Measurements from ENCODE around the gene TMEM87A. TPM values are rescaled to one million over a fixed set of nuclear protein-coding genes. Genes with fewer than 3 reads are reported as not detected.

Gene TMEM87A
- total and polyA plus RNA-seq, 2 of the 8 experiments (the other 6 are each of a cell fraction or from before 2014, with no cell fraction given): 15.2 to 33.1 TPM

DNA sequence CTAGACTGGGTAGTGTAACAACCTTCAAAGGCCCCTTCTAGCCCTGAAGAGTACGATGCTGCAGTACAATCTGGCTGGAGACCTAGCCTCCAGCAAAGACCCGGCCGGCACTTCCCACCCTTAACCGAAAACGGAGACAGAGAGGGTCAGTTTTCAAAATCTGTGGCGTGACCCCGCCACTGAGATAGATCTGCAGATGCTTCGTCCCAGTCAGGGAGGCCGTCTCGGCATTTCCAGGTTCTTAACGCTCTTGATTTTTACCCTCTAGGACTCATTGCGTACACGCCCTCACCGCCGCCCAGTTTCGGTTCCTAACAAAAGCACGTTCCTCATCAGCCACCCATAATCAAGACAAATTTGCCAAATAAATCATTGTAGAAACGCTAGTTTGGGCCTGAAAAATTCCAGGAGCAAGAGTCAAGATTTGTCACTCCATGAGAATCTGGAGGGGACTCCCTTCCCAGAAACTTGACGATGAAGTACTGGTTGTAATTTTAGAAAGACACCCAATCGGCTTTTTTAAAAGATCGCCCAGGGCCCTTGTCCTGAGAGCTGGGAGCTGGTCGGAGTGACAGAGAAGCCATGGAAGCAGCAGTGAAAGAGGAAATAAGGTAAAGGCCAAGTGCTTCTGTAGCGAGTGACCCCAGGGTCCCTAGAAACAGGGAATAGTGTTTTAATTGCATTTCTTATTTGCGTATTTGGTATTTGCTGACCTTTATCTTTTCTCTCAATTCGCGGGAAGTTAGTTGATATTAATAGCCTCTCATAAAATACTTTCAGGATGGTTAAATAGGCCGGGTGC, 868 bp upstream of the TMEM87A start:
- Histone ChIP-seq H3K9me3 (ENCODE audit: insufficient read depth in 2 of 2, low read depth in 1 of 2, low read length in 1 of 2) (no peaks in the 10 kb centered on the region), H3K18ac (ENCODE audit: extremely low read depth, low read length) (peak overlapping the region; percentile 49; the same call in 1 of the 2 replicates), H3K27ac (ENCODE audit: low read depth, low read length) (peak overlapping the region; percentile 61), H3K14ac (ENCODE audit: insufficient read length) (no peak overlapping the region), H3K9ac (replicated peaks in 1 of 4; ENCODE audit: extremely low read depth in 1 of 4, low read depth in 3 of 4, low read length in 3 of 4) (peak overlapping the region; percentile 79 to 99 (median 94)), H3K4me2 (ENCODE audit: insufficient read depth in 1 of 2, low read depth in 2 of 2, low read length in 2 of 2) (peak overlapping the region; percentile 80 to 81), H3K23me2 (ENCODE audit: low read depth, low read length) (peaks cover 6% of the 10 kb centered on the region), H2BK5ac (ENCODE audit: low read depth, low read length) (peak overlapping the region; percentile 47; the same call in 1 of the 2 replicates), H3K4me1 (replicated peaks in 1 of 4; ENCODE audit: control insufficient read depth in 3 of 4, insufficient read depth in 4 of 4, low read length in 3 of 4) (peaks cover 0 to 10% (median 3%) of the 10 kb centered on the region in 4 experiments; a peak in 3 of 7 replicates), H2BK20ac (ENCODE audit: low read length) (no peak overlapping the region), H2BK15ac (ENCODE audit: low read length) (no peak overlapping the region), H2AK5ac (ENCODE audit: low read depth, low read length) (no peak overlapping the region), H2BK12ac (ENCODE audit: low read depth, low read length) (no peak overlapping the region), H3K79me2 (ENCODE audit: control insufficient read depth in 1 of 2, insufficient read depth in 2 of 2, low read length in 2 of 2) (peaks cover 5 to 36% of the 10 kb centered on the region in 2 experiments), H2BK120ac (replicated peaks; ENCODE audit: low read depth, low read length) (no peak overlapping the region), H4K8ac (ENCODE audit: extremely low read depth, insufficient read depth, low read length) (no peak overlapping the region; the same call in 1 of the 2 replicates), H3K4me3 (ENCODE audit: extremely low read depth in 1 of 4, insufficient read depth in 2 of 4, low read depth in 3 of 4, low read length in 4 of 4) (peak overlapping the region; percentile 64 to 98 (median 92)), H3K4ac (replicated peaks; ENCODE audit: insufficient read length, low read depth, low read length) (peak overlapping the region; percentile 2), H3K56ac (replicated peaks; ENCODE audit: insufficient read length, low read depth, low read length) (peak overlapping the region; percentile 8), H3K23ac (ENCODE audit: insufficient read length) (no peak overlapping the region), H3K27me3 (replicated peaks in 1 of 4; ENCODE audit: control insufficient read depth in 3 of 4, extremely low read depth in 1 of 4, insufficient read depth in 3 of 4, low read length in 3 of 4) (no peaks in the 10 kb centered on the region), H4K20me1 (replicated peaks in 1 of 2; ENCODE audit: control insufficient read depth in 1 of 2, insufficient read depth in 2 of 2, low read length in 2 of 2) (peaks cover 0 to 1% of the 10 kb centered on the region in 2 experiments), H3K79me1 (ENCODE audit: low read depth, low read length) (no peaks in the 10 kb centered on the region), H3K36me3 (ENCODE audit: control insufficient read depth in 2 of 4, insufficient read depth in 4 of 4, low read length in 3 of 4) (peaks cover 0 to 2% (median under 1%) of the 10 kb centered on the region in 4 experiments; a peak in 2 of 8 replicates), H4K5ac (ENCODE audit: insufficient read length, low read depth, low read length) (peak overlapping the region; percentile 32), H4K91ac (replicated peaks; ENCODE audit: insufficient read length, low read length) (peak overlapping the region; percentile 47), H2AFZ (ENCODE audit: low read length) (peak overlapping the region; percentile 46; the same call in 1 of the 2 replicates)
- WGBS, 2 experiments (ENCODE audit: extremely low coverage in 1 of 2, insufficient coverage in 1 of 2, insufficient read length in 1 of 2, insufficient replicate concordance in 2 of 2, low coverage in 1 of 2, low lambda C conversion rate in 2 of 2, missing lambda C conversion rate in 1 of 2): 35% methylated on average over 27 of the region's 27 CpGs; no CpG with 5 or more reads in 1 of the 2 experiments
- ChIA-PET POLR2A (ENCODE audit: partially characterized antibody) (interaction anchor here (0.6 to 3.5 kb wide), 16 partner anchors 8 to 617 kb away, joined by 3 to 27 read pairs (median 3); partner anchors contain the start of genes VPS39 and ZNF106), CTCF (ENCODE audit: partially characterized antibody) (interaction anchor here (1.0 kb wide), 1 partner anchor 40 kb away, joined by 3 read pairs; no protein-coding TSS in a partner anchor)
- FAIRE-seq: no peak
- peak in 1 of 2 experiments; percentile 51 for DNase-seq (ENCODE audit: low read depth in 1 of 2, low spot score in 2 of 2)
- TF ChIP-seq ATF3 (IDR thresholded peaks at IDR 0.05; ENCODE audit: insufficient read depth, low read depth, low read length): no peak
- no peak for TF ChIP-seq ASH2L (IDR thresholded peaks at IDR 0.05; ENCODE audit: low read length)
- TF ChIP-seq FOSL1 (IDR thresholded peaks at IDR 0.05; ENCODE audit: insufficient read depth, low read depth, low read length): no peak
- TF ChIP-seq POLR2A (IDR thresholded peaks at IDR 0.05; ENCODE audit: control extremely low read depth in 1 of 2, low read depth in 2 of 2, low read length in 2 of 2): peak in 1 of 2 experiments; percentile 35; a peak in 1 of 3 replicates
